Stimulated activated CD4-positive, alpha-beta T cell treated with anti-CD3 and anti-CD28 coated beads, Interleukin-4, amount 100 ng/mL, for 48 hours (primary cell): ENCODE results near the gene VWA1.
A peak's percentile ranks its signal among the peaks of the same experiment; 100 is the strongest.
"Not testable (repeated sequence)": the region's sequence is repeated elsewhere in the genome, so short reads cannot be mapped to it uniquely, and the experiment has no call there.

Experiments
- DNase-seq, 2 donors: peaks; one replicate each; pipeline ENCODE4 v3.0.0-alpha.2; 2020; ENCODE audit warnings: low read depth in 2 of 2

The VWA1 gene

GRCh38 chr1:1455934-1456333 lies 20.4 kb downstream of the VWA1 start:
- DNase-seq: not testable (repeated sequence)

DNA sequence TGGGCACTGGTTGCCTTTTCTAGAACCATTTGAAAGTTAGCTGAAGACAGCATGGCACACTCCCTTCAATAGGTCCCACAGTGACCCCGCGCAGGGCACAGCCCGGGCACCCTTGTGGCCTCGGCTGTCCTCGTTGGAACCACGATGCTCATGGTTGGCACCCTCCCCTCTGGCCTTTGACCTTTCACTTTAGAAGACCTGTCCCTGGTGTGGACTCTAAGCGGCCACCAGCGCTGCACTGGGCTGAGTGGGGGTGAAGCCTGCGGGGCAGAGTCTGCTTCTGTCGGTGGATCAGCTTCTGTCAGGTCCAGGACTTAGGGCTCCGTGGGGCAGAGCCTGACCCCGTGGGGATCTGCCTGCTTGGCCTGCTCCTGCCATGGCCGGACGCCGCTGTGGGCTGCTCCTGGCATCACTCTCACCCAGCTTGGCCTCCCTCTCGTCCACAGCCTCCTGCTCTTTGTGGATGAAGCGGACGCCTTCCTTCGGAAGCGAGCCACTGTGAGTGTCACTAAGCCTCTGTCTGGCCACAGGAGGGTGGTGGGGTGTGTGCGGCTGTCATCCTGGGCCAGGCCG lies 21.3 kb downstream of the VWA1 start:
- DNase-seq: not testable (repeated sequence)

DNA sequence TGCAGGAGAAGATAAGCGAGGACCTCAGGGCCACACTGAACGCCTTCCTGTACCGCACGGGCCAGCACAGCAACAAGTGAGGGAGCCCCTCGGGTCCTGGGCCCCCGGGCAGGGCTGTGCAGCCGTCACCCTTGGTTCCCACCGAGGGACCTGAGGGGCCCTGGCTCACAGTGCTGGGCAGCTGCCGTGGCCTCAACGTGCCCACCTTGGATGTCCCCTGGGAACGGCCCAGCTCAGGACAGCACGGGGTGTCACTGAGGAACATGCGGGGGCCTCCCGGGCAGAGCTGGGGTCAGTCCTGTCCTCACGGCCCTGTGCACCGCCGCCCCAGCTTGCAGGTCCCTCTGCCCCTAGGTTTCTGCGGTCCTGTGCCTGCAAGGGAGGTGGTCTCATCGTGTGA lies 23.7 kb downstream of the VWA1 start:
- not testable (repeated sequence) for DNase-seq

- DNase-seq: not testable (repeated sequence)
These were observed 24.2 kb downstream of the VWA1 start for GRCh38 chr1:1459711-1460110.

- DNase-seq: no peak
These were observed 25.1 kb downstream of the VWA1 start for GRCh38 chr1:1460540-1461130.

- no peak for DNase-seq
These were observed 26.3 kb downstream of the VWA1 start for GRCh38 chr1:1461721-1462317.

- no peak for DNase-seq
These were observed 27.0 kb downstream of the VWA1 start for GRCh38 chr1:1462318-1462966.

DNA sequence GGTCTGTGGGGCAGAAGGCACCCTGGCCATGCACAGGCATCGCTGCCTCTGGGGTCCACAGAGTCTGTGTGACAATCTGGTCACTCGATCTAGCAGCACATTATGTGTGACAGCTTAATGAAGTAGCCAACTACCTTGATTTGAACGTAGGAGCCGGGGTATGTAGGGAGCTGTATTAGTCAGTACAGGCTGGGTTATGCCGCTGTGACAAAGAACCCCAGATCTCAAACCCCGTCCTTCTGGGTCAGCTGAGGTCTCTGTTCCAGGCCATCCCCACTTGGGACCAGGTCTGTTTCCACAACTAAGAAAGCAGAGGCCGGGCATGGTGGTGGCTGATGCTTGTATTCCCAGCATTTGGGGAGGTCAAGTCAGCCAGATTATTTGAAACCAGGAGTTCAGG lies 27.8 kb downstream of the VWA1 start:
- no peak for DNase-seq

- DNase-seq: not testable (repeated sequence)
These were observed 32.9 kb downstream of the VWA1 start for GRCh38 chr1:1468196-1468985.

DNA sequence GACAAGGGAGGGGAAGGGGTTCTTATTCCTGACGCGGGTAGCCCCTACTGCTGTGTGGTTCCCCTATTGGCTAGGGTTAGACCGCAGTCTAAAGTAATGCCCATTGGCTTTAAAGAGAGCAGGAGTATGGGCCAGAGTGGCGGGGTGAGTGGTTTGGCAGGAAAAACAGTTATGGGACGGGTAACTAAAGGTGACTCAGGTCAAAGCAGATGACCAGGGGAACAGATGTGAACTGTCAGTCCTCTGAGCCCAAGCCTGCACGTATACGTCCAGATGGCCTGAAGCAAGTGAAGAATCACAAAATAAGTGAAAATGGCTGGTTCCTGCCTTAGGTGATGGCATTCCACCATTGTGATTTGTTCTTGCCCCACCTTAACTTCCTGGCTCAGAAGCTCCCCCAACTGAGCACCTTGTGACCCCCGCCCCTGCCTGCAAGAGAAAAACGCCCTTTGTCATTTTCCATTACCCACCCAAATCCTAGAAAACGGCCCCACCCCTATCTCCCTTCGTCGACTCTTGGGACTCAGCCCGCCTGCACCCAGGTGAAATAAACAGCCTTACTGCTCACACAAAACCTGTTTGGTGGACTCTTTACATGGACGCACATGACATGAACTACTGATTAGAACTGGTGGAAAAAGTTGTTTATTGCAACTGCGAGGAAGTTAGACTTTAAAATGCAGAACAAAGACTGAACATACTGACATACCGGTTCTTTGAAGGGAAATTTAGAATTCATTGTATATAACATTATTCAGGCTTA lies 35.3 kb downstream of the VWA1 start:
- no peak for DNase-seq

GRCh38 chr1:1471389-1472052 lies 36.0 kb downstream of the VWA1 start, which contains the start of gene ATAD3B:
Gene ATAD3B (plus strand): TSS chr1:1471765. CDS start chr1:1471885, 120 bp downstream.
- peak; percentile 94 to 95 for DNase-seq

- DNase-seq: not testable (repeated sequence)
These were observed 36.8 kb downstream of the VWA1 start for GRCh38 chr1:1472053-1472876.

- not testable (repeated sequence) for DNase-seq
These were observed 40.5 kb downstream of the VWA1 start for GRCh38 chr1:1476011-1476410.

- DNase-seq: no peak
These were observed 41.7 kb downstream of the VWA1 start for GRCh38 chr1:1477206-1477605.

GRCh38 chr1:1479547-1480487 lies 44.3 kb downstream of the VWA1 start:
- DNase-seq: no peak

- not testable (repeated sequence) for DNase-seq
These were observed 45.0 kb downstream of the VWA1 start for GRCh38 chr1:1480488-1480867.

- DNase-seq: not testable (repeated sequence)
These were observed 46.3 kb downstream of the VWA1 start for GRCh38 chr1:1481811-1482210.

- DNase-seq: no peak
These were observed 47.4 kb downstream of the VWA1 start for GRCh38 chr1:1482856-1483255.

GRCh38 chr1:1483714-1484113 lies 48.2 kb downstream of the VWA1 start:
- DNase-seq: no peak
